Smooth muscle cell (in vitro differentiated cells): ENCODE measurements around the gene SPATS2L. TPM values are rescaled to one million over a fixed set of nuclear protein-coding genes. Genes with fewer than 3 reads are reported as not detected.

ENCODE experiments used
- DNase-seq: peaks from one replicate; lab custom pipeline; 2025; ENCODE audit not compliant: unreplicated experiment; lab: John Stamatoyannopoulos, UW
- H2AFZ ChIP-seq: fragments of 200-600 bp; sonication (generic); 2 replicates; pipeline ENCODE4 v1.6.0; 2016; ENCODE audit warnings: antibody characterized with exemption, low read depth, mild to moderate bottlenecking
- H3F3A ChIP-seq: fragments of 200-600 bp; sonication (generic); 2 replicates; pipeline ENCODE4 v1.6.0; 2017; ENCODE audit warnings: antibody characterized with exemption, low read depth
- H3K27ac ChIP-seq: fragments of 200-600 bp; sonication (generic); 2 replicates; pipeline ENCODE4 v1.5.1; 2016; ENCODE audit warnings: low read depth, mild to moderate bottlenecking
- H3K27me3 ChIP-seq: fragments of 200-600 bp; sonication (generic); 2 replicates; pipeline ENCODE4 v1.6.1; 2016; ENCODE audit warnings: low read depth, mild to moderate bottlenecking
- H3K36me3 ChIP-seq: fragments of 200-600 bp; sonication (generic); 2 replicates; pipeline ENCODE4 v1.5.1; 2016; ENCODE audit warnings: low read depth
- H3K4me1 ChIP-seq: fragments of 200-600 bp; sonication (generic); 2 replicates; pipeline ENCODE4 v1.5.1; 2016; ENCODE audit warnings: low read depth
- H3K4me2 ChIP-seq: fragments of 200-600 bp; sonication (generic); 2 replicates; pipeline ENCODE4 v1.6.0; 2016; ENCODE audit warnings: mild to moderate bottlenecking
- H3K4me3 ChIP-seq: fragments of 200-600 bp; sonication (generic); 2 replicates; pipeline ENCODE4 v1.5.1; 2016; ENCODE audit warnings: mild to moderate bottlenecking
- H3K79me2 ChIP-seq: fragments of 200-600 bp; sonication (generic); 2 replicates; pipeline ENCODE4 v1.6.0; 2016; ENCODE audit warnings: low read depth, mild to moderate bottlenecking
- H3K9ac ChIP-seq: fragments of 200-600 bp; sonication (generic); 2 replicates; pipeline ENCODE4 v1.6.0; 2016; ENCODE audit warnings: low read depth
- H3K9me3 ChIP-seq: fragments of 200-600 bp; sonication (generic); replicated peaks from 2 replicates; pipeline ENCODE4 v1.5.1; 2016; ENCODE audit warnings: low read depth
- H4K20me1 ChIP-seq: fragments of 200-600 bp; sonication (generic); 2 replicates; pipeline ENCODE4 v1.6.0; 2016; ENCODE audit warnings: low read depth
- CTCF ChIP-seq: fragments of 200-600 bp; sonication (generic); IDR thresholded peaks from 2 replicates; pipeline ENCODE4 v1.5.1; 2017; ENCODE audit warnings: borderline replicate concordance, mild to moderate bottlenecking, antibody characterized with exemption; ENCODE audit not compliant: insufficient read depth, poor library complexity, severe bottlenecking
- WGBS: methylation state at CpG from one replicate; pipeline ENCODE4 v1.1.7; 2016; ENCODE audit warnings: low lambda C conversion rate; 5-methylcytosine and 5-hydroxymethylcytosine counted together
- polyA plus RNA-seq: library from polyadenylated mRNA; unstranded; fragments of >200 nt; fragmentation: Nextera tagmentation; extraction: Ambion mirVana; gene quantifications from 2 replicates; pipeline ENCODE4 v1.2.1, GENCODE V29; 2016
- total RNA-seq: library from RNA; depleted of rRNA; stranded (reverse); fragments of >200 nt; gene quantifications from 2 replicates; pipeline ENCODE4 v1.2.3, GENCODE V29; 2014

The SPATS2L gene
- total and polyA plus RNA-seq, 2 experiments from 2014 or later: 356 to 432 TPM

- no peaks in the 10 kb centered on the region for H3K27me3 ChIP-seq
- H3F3A ChIP-seq: no peaks in the 10 kb centered on the region
- no peak overlapping the region for H3K9ac ChIP-seq
- H3K4me2 ChIP-seq: no peak overlapping the region
- no peak for TF ChIP-seq CTCF
- no peak overlapping the region for H3K27ac ChIP-seq
- H4K20me1 ChIP-seq: no peaks in the 10 kb centered on the region
- DNase-seq: no peak
- H2AFZ ChIP-seq: no peak overlapping the region
- no peak overlapping the region for H3K4me3 ChIP-seq
- no peaks in the 10 kb centered on the region for H3K9me3 ChIP-seq
- 98% methylated on average over 2 of the region's 2 CpGs for WGBS
- H3K36me3 ChIP-seq: peaks cover 12% of the 10 kb centered on the region
- no peaks in the 10 kb centered on the region for H3K4me1 ChIP-seq
- no peaks in the 10 kb centered on the region for H3K79me2 ChIP-seq
Measured at GRCh38 chr2:200494048-200494447, 187.6 kb downstream of the SPATS2L start.

GRCh38 chr2:200496696-200497095, 190.2 kb downstream of the SPATS2L start:
- no peak overlapping the region for H3K27ac ChIP-seq
- no peak for TF ChIP-seq CTCF
- H3K4me1 ChIP-seq: no peaks in the 10 kb centered on the region
- no peaks in the 10 kb centered on the region for H4K20me1 ChIP-seq
- H3K79me2 ChIP-seq: no peaks in the 10 kb centered on the region
- no peaks in the 10 kb centered on the region for H3K27me3 ChIP-seq
- H3K9me3 ChIP-seq: no peaks in the 10 kb centered on the region
- no peak overlapping the region for H3K4me2 ChIP-seq
- peaks cover 12% of the 10 kb centered on the region for H3K36me3 ChIP-seq
- H2AFZ ChIP-seq: no peak overlapping the region
- H3K9ac ChIP-seq: no peak overlapping the region
- H3F3A ChIP-seq: no peaks in the 10 kb centered on the region
- WGBS: 100% methylated on average over 1 of the region's 1 CpG
- no peak for DNase-seq
- no peak overlapping the region for H3K4me3 ChIP-seq

GRCh38 chr2:200498402-200499162, 192.1 kb downstream of the SPATS2L start:
- H3K9ac ChIP-seq: no peak overlapping the region
- no peak for TF ChIP-seq CTCF
- no peak overlapping the region for H2AFZ ChIP-seq
- no peaks in the 10 kb centered on the region for H3F3A ChIP-seq
- peak overlapping the region; percentile 43 for H3K27ac ChIP-seq
- H3K79me2 ChIP-seq: no peaks in the 10 kb centered on the region
- H3K4me3 ChIP-seq: no peak overlapping the region
- no peaks in the 10 kb centered on the region for H3K27me3 ChIP-seq
- H3K9me3 ChIP-seq: no peaks in the 10 kb centered on the region
- peaks cover 3% of the 10 kb centered on the region for H3K36me3 ChIP-seq
- no peak overlapping the region for H3K4me2 ChIP-seq
- H4K20me1 ChIP-seq: no peaks in the 10 kb centered on the region
- no peak for DNase-seq
- WGBS: 68% methylated on average over 2 of the region's 2 CpGs
- no peaks in the 10 kb centered on the region for H3K4me1 ChIP-seq

- 96% methylated on average over 5 of the region's 5 CpGs for WGBS
- no peak overlapping the region for H3K4me3 ChIP-seq
Measured at GRCh38 chr2:200502196-200502595, 195.7 kb downstream of the SPATS2L start.

More at GRCh38 chr2:200502196-200502595, 195.7 kb downstream of the SPATS2L start:
- H4K20me1 ChIP-seq: no peaks in the 10 kb centered on the region
- H3K79me2 ChIP-seq: peaks cover 3% of the 10 kb centered on the region
- no peaks in the 10 kb centered on the region for H3K9me3 ChIP-seq
- no peak for DNase-seq
- H3K27ac ChIP-seq: no peak overlapping the region
- TF ChIP-seq CTCF: no peak
- H3K4me1 ChIP-seq: no peaks in the 10 kb centered on the region
- H3K9ac ChIP-seq: no peak overlapping the region
- no peak overlapping the region for H2AFZ ChIP-seq
- peaks cover 3% of the 10 kb centered on the region for H3K36me3 ChIP-seq
- no peaks in the 10 kb centered on the region for H3K27me3 ChIP-seq
- H3K4me2 ChIP-seq: no peak overlapping the region
- no peaks in the 10 kb centered on the region for H3F3A ChIP-seq
